GM19452 (cell line): ENCODE data around the gene NFKBIA.
A peak's percentile ranks its signal among the peaks of the same experiment; 100 is the strongest.
"Not testable (repeated sequence)": the region's sequence is repeated elsewhere in the genome, so short reads cannot be mapped to it uniquely, and the experiment has no call there.

Experiments used
- ATAC-seq: cut with Tn5 transposase; IDR thresholded peaks from one replicate; pipeline ENCODE4 v1.9.1; 2021; ENCODE audit not compliant: unreplicated experiment

NFKBIA gene

DNA sequence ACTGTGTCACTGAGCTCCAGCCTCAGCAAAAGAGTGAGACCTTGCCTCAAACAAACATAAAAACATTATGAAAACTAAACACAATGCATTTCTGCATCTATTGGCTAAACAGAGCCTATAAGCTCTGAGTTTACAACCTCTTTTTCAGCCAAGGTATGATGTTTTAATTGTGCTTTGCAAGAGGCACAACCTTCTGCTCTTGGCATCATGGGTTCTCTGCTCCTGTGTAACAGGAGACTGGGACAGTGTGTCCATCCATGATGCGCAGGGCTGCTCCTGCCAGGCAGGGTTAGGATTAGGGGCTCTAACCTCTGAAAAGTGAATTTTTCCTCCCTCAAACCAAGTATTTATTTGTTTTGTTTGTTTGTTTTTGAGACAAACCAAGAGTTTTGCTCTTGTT lies 5.0 kb upstream of the NFKBIA start:
- no peak for ATAC-seq

DNA sequence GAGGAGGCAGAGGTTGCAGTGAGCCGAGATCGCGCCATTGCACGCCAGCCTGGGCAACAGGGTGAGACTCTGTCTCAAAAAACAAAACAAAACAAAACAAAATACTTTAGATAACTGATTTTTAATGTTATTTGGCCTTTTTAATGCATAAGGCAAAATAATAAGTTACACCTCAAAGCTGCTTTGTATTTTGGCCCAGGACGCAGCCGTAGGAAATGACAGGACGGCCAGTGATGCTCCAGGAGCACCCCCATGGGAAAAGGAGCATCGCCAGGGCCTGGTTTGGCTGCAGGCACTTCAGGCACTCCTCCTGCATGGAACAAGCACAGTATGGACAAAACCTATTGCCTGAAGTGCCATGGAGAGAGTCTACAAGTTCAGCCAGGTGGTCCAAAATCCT lies 3.5 kb upstream of the NFKBIA start:
- ATAC-seq = no peak

DNA sequence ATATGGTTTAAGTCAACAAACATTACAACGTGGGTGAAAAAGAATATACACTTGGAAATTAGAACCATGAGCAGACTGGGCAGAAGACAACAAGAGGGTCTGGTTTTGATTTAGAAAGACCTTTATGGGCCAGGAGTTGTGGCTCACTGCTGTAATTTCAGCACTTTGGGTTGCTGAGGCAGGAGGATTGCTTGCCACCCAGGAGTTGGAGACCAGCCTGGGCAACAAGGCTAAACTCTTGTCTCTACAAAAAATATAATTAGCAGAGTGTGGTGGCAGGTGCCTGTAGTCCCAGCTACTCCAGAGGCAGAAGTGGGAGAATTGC lies 2.7 kb upstream of the NFKBIA start:
- no peak for ATAC-seq

DNA sequence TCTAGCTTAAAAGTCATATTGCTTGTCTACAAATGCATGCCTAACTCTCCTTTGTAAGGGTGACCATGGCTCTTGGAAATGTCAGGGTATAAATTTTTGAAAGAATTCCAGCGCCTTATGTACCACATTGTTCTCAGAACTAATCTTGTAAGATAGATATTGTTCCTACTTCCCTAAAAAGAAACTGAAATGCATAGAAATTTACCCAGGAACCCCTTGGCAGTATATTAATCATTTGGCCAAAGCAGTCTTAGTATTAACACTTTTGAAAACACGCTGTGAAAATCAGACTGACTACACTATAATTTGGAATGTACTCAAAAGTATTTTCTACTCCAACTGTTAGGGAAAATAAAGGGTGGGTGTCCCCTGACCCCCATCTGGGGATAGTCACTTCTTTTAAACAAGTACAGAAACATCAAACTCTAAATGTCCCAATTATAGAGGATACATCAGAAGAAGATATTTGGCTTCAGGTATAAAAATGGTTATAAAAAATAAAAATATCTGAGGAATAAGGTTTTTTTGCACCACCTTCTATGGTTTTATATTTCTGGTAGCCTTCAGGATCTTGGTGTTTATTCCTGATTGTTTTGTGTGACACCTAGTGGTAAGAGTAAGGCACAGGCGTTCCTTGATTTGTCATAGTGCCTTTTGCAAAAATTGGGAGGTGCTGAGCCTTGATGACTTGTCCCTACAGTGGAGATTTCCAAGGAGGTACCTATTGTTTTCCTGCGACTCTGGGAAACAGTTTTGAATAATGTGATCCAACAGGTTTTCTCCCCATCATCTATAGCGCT lies 2.2 kb upstream of the NFKBIA start:
- ATAC-seq = no peak

DNA sequence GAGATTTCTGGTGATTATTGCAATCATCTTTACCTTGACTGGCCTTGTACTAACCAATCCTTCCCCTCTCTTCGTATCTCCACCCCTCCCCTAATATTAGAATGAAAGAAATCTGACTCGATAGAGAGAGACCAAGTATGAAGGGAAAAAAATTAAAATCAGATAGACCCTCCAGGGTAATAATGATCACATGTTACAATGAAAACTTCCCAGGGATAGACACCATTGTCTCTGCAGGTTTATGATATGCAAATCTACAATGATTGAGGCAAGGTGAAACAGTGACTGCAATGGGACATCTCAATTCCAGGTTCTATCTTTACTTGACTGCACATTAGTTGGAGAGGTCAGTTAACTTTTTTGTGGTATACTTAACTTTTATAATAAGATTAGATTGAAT lies 1.5 kb upstream of the NFKBIA start:
- ATAC-seq = no peak

DNA sequence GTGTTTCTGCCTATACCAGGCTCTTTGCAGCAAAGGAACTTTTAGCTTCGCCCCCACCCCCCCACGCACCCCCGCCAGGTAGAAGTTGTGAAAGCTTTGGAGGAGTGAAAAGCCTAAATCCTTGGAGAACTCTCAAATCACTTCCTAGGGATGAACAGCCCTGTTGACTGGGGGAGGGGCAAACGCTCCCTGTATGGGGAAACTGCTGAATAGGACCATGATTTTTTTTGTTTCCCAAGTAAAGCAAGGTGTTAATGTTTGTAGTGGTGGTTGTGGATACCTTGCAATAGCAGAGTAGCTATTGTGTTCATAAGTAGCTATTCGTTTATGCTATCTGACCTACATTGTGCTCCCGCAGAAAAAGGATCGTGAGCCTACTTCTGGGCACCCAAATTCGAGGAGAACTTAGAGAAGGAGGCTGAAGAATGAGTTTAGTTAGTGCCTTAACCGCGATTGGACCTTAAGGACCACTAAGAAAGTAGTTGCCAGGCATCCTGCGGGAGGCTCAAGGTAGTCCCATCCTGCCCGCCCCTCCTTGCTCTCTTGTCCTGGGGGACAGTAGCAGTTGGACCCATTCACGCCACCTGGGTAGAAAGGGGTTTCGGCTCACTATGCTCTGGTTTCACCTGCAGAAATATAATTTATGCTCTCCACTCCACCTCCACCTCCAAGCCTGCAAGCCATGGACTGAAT lies 901 bp upstream of the NFKBIA start:
- ATAC-seq = no peak

DNA sequence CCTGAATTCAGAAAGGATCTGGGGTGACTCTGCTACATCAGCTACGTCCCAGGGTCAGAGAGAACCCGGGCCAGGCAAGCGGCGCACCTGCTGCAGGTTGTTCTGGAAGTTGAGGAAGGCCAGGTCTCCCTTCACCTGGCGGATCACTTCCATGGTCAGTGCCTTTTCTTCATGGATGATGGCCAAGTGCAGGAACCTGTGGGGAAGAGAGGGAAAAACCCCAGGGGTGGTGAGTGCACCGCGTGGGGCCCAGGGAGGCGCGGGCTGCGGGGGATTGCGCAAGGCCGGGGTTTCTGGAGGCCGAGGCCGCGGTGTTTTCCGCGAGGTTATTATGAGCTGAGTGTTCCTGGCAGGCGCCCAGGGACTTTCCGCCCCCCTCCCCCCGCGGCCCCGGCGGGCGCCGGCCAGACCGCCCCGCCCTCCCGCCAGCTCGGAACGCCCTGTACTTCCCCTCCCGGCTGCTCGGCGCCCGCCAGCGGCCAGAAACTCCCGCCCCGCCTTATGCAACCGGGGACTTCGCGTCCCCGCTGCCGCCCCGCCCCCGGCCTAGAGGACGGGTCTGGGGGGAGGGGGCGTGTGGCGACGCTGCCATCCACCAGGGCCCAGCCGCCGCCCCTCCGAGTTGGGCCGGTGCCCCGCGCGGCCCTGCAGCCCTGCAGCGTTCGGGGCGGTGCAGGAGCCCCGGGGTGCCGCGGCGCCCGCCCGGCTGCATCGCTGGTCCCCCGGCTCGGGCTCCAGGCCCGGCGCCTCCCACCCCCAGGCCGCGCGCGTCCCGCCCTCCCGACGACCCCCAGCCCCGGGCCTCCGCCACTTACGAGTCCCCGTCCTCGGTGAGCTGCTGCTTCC lies 723 bp downstream of the NFKBIA start:
- peak; percentile 59 for ATAC-seq

DNA sequence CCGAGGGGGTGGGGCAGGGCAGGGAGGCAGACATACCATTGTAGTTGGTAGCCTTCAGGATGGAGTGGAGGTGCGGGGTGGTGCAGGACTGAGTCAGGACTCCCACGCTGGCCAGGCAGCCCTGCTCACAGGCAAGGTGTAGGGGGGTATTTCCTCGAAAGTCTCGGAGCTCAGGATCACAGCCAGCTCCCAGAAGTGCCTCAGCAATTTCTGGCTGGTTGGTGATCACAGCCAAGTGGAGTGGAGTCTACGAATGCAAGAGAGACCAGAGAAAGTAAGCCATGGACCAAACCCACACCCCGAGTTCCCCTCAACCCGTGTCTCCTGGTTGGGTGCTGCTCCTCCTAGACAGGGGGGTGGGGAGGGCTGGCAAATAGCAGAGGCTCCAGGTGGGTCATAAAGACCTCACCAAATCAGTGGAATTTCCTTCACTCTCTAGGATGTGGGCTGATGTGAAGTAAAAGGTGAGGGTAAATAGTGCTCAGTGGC lies 1.4 kb downstream of the NFKBIA start:
- ATAC-seq = no peak

DNA sequence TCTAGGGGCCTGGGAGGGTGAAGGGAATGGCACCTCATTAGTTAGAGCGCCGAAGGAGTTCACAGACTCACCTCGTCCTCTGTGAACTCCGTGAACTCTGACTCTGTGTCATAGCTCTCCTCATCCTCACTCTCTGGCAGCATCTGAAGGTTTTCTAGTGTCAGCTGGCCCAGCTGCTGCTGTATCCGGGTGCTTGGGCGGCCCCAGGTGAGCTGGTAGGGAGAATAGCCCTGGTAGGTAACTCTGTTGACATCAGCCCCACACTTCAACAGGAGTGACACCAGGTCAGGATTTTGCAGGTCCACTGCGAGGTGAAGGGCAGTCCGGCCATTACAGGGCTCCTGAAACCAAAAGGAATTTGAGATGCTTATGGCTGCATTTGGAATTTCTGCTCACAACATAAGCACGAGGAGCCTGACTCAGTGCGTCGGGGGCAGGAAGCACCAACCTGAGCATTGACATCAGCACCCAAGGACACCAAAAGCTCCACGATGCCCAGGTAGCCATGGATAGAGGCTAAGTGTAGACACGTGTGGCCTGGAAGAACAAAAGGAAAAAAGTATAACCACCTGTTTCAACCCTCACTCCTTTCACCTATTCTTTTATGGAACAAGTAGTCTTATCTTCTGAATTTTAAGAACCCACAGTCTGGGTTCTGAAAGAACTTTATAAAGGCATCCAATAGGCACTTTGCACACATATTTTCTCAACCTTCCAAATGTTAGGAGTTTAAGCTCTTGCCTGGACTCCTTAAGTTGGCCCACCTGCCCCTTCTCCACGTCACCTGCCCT lies 2.0 kb downstream of the NFKBIA start:
- ATAC-seq = no peak

DNA sequence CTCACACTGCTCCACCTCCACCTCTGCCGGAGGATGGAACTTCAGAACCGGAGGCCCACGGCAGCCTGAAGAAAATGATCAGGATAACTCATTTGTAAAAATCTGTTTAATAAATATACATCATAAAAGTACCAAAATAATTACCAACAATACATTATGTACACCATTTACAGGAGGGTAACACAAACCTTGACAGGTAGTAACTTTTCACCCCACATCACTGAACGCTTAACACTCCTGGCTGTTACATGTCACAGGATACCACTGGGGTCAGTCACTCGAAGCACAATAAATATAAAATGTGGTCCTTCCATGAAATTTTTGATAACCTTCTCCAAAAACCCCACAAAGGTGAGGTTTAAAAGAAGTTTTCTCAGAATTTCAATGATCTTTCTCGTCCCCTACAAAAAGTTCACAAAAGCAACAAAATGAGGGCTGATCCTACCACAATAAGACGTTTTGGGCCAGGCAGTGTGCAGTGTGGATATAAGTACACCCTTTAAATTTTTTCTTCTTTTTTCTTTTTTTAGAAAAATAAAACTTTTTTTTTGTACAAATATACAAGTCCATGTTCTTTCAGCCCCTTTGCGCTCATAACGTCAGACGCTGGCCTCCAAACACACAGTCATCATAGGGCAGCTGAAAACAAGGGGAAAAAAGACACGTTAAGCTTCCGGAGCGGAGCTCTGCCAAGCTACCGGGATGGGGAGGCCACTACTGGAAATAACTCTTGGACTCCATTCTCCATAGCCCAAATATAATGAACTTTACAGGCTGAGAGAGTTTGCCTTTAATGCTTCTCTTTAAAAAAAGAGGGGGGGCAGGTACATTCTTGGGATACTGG lies 2.9 kb downstream of the NFKBIA start:
- ATAC-seq = no peak

DNA sequence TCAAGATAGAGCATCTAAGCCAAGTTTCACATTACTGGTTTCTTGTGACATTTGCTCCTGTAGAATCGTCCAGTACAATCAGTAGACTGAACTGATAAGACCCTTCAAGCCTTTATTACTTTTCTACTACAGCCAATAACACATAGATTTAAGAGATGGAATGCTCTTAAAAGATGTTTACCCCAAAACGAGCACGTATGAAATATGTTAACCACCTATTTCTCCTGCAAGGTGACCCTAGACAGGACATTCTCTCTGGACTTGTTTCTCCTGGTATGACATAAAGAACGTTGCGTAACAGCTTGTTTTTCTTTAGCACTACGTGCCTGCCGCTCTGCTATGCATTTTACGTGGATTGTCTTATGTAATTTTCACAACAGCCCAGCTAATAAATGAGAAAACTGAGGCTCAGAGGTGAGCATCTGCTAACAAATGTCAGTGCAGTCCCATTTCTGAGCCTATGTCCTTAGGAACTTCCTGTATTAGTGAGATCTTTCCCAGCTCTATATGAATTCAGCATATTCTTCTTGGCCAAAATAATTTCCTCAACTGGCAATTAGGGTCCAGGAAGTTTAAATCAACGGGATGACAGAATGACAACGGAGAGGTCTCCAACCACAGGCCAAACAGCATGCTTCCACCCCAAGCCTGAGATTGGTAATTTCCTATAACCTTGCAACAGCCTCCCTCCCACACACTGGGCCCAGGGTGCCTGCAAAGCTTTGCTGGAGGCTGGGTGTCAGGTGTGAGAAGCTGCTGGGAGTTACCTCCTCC lies 3.7 kb downstream of the NFKBIA start:
- no peak for ATAC-seq

DNA sequence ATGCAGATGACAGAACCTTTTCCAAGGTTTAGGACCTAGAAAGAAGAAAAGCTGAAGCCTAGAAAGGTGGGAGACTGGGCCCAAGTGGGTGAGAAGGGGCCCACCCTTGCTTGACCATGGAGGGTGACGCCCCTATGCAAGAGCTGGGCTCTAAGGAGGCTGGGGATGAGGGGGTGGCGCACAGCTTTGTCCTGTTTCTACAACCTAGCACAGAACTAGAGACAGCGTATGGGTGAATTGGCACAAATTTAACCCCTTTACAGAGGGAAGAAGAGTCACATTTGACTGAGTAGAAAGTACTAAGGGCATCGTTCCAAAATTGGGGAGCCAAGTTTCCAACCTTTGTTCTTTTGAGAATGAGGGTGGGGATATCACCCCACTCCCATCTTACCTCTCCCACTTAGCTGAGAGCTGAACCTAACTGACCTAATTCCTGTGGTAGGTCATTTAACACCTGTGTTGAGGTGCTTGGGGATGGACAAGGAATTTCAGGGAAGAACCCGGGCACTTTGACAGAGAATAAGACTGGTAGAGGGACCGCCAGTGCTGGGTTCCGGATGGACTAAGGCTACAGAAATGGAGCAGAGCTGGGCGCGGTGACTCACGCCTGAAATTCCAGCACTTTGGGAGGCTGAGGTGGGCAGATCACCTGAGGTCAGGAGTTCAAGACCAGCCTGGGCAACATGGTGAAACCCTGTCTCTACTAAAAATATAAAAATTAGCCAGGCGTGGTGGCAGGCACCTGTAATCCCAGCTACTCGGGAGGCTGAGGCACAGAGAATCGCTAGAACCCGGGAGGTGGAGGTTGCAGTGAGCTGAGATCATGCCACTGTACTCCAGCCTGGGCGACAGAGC lies 5.2 kb downstream of the NFKBIA start:
- ATAC-seq = no peak

DNA sequence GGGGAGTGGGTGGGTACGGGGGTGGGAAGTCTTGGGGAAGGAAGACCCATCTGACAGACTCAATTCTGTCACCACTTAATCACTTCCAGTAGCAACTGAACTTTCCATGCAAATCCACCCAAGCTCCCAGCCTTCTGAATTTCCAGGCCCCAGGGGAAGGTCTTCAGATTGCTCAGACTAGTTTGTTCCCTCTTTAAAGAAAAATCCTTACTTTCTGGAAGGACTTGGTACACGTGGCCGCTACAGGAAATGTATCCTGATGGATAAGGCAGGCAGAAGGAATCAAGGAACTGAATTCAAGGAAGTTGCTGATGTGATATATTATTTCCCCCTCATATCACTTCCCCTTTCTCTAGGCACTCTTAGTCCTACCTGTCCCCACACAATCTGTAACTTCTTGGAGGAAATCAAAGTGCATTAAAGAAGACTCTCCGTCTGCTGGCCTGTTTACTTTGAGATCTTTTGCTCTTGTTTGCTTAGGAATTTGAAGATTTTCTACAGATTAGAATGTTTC lies 6.4 kb downstream of the NFKBIA start:
- no peak for ATAC-seq

DNA sequence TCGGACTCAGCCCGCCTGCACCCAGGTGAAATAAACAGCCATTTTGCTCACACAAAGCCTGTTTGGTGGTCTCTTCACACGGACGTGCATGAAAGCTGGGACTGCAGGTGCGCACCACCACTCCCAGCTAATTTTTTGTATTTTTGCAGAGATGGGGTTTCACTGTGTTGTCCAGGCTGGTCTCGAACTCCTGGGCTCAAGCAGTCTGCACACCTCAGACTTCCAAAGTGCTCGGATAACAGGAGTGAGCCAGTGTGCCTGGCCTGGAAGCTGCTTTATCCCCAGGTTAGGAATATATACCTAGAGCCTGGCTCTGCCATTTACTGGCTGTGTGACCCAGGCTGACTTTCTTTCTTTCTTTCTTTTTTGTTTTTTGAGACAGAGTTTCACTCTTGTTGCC lies 7.9 kb downstream of the NFKBIA start:
- not testable (repeated sequence) for ATAC-seq

DNA sequence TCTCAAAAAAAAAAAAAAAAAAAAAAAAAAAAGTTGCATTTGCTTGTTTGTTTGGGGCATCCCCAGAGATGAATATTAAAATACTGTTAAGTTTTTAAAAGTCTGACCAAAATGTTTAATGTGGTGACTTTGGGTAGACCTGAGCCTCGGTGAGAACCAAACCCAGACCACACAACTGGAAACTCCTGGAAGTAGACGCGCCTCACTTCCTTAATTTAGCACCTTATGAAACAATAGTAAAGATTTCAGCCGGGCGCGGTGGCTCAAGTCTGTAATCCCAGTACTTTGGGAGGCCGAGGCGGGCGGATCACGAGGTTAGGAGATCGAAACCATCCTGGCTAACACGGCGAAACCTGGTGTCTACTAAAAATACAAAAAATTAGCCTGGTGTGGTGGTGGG lies 9.3 kb downstream of the NFKBIA start:
- no peak for ATAC-seq

DNA sequence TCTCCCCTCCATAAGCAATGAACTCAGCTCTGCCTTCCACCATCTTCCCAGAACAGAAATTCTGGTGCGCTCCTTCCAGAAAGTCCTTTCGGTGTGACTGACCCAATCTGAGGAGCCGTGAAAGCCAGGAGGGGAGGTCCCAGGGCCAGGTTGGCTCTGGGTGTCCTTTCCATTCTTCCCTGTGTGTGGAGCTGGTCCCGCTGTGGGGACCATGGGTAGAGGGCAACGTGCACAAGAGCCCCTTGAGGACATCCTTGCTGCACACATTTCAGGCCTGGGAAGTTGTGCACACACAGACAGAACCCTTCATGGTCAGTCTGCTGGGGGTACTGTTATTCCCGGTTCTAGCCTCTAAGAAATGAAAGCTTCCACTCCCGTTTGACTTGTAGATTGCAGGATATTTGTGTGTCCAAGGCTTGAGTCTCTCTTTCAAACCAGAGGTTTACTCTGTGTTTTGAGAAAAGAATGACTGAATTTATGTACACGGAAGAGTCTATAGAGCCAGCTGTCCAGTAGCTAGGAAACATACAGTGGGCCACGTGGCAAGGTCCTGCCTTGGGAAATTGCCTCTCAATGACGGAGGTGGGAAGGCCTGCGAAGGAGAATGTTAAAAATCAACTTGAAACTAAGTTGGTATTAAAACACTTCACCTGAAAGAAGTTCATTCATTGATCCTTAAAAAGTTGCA lies 10.1 kb downstream of the NFKBIA start:
- ATAC-seq = no peak

DNA sequence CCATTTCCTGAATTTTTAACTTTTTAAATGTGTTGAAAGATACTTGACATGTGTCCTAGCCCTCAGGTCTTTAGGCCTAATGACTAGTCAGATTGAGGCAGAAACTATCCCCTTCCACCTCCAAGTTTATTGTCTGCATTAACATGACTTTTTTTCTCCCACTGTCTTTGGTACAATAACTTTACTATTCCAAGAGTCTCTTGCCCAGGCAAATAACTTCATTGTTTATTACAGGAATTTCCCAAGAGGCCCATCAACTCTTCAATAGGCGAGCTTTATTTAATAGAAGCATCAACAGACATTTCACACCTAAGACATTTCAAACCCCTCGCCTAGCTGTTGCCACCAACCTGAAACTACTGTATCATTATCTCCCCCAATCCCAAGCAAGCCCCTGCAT lies 10.7 kb downstream of the NFKBIA start:
- ATAC-seq = no peak

DNA sequence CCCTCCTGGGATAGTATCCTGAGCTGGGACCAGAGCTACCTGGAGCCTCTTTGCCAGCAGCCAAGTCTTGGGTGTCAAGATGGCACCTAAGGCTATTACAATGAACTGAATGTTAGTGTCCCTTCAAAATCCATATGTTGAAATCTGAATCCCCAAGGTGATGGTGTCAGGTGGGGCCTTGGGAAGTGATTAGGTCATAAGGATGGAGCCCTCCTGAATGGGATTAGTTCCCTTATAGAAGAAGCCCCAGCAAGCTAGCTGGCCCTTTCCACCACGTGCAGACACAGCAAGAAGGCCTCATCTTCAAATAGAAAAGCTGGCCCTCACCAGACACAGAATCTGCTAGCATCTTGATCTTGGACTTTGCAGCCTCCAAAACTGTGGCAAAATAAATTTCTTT lies 12.4 kb downstream of the NFKBIA start:
- ATAC-seq = no peak
